ENCODE results near the gene OAS3. TPM values are rescaled to one million over a fixed set of nuclear protein-coding genes. Genes with fewer than 3 reads are reported as not detected.
A peak's percentile ranks its signal among the peaks of the same experiment; 100 is the strongest.

Gene OAS3
- total and polyA plus RNA-seq, 4 experiments from 2014 or later: 14.4 to 31.3 (median 21.4) TPM

- H3K27ac ChIP-seq (ENCODE audit: low read depth, low read length): peak overlapping the region; percentile 28
- H3K9me3 Mint-ChIP-seq: peaks cover 0 to 5% (median 0%) of the 10 kb centered on the region in 8 donors
- peak overlapping the region; percentile 87 to 100 (median 94) for H3K4me3 Mint-ChIP-seq
- H3K9me3 ChIP-seq (ENCODE audit: control insufficient read depth in 1 of 2, low read length in 2 of 2): no peaks in the 10 kb centered on the region
- peak overlapping the region; percentile 80 to 92 (median 88) for H3K27ac Mint-ChIP-seq
- no peaks in the 10 kb centered on the region for H3K27me3 ChIP-seq (ENCODE audit: insufficient read depth, low read length)
- H3K36me3 Mint-ChIP-seq: peaks cover 8 to 17% of the 10 kb centered on the region in 2 donors
- H3K4me1 Mint-ChIP-seq: peaks cover 27 to 42% (median 36%) of the 10 kb centered on the region in 4 donors
- intact Hi-C loops (cut with micrococcal nuclease): loop anchor here (2.0 kb wide), 1 partner anchor 33 kb away; the partner anchor contains the start of gene OAS1
- peaks cover 35% of the 10 kb centered on the region for H3K4me1 ChIP-seq (ENCODE audit: insufficient read depth, low read length)
- DNase-seq: no peak
- H3K4me3 ChIP-seq (ENCODE audit: low read length in 2 of 2): peak overlapping the region; percentile 73 to 84
- CTCF ChIA-PET (ENCODE audit: partially characterized antibody): interaction anchor here (1.5 to 2.7 kb wide), 4 partner anchors 9 to 39 kb away, joined by 3 to 15 read pairs (median 8); partner anchors contain the start of gene OAS1
- POLR2A ChIA-PET (ENCODE audit: partially characterized antibody): interaction anchor here (0.7 to 6.0 kb wide), 4 partner anchors 12 to 95 kb away, joined by 3 to 84 read pairs (median 6); partner anchors contain the start of genes OAS1 and OAS2
- H3K27me3 Mint-ChIP-seq: no peaks in the 10 kb centered on the region
- peaks cover 7% of the 10 kb centered on the region for H3K36me3 ChIP-seq (ENCODE audit: insufficient read depth, low read length)
These were observed 1.6 kb downstream of the OAS3 start for GRCh38 chr12:112939761-112940381.

- H3K36me3 Mint-ChIP-seq: peaks cover 16 to 30% of the 10 kb centered on the region in 2 donors
- intact Hi-C loops (cut with micrococcal nuclease): no loop called here
- peak overlapping the region in 2 of 7 donors; percentile 27 to 65 for H3K27ac Mint-ChIP-seq
- Histone ChIP-seq H3K27ac (ENCODE audit: low read depth, low read length) (no peak overlapping the region), H3K4me1 (ENCODE audit: insufficient read depth, low read length) (peaks cover 35% of the 10 kb centered on the region), H3K9me3 (ENCODE audit: control insufficient read depth in 1 of 2, low read length in 2 of 2) (no peaks in the 10 kb centered on the region), H3K27me3 (ENCODE audit: insufficient read depth, low read length) (no peaks in the 10 kb centered on the region), H3K36me3 (ENCODE audit: insufficient read depth, low read length) (peaks cover 16% of the 10 kb centered on the region), H3K4me3 (ENCODE audit: low read length in 2 of 2) (no peak overlapping the region)
- H3K4me3 Mint-ChIP-seq: peak overlapping the region in 2 of 8 donors; percentile 2 to 36
- H3K4me1 Mint-ChIP-seq: peaks cover 24 to 38% (median 34%) of the 10 kb centered on the region in 4 donors
- ChIA-PET CTCF (ENCODE audit: partially characterized antibody) (interaction anchor here (1.0 to 2.7 kb wide), 4 partner anchors 35 to 51 kb away, joined by 3 to 15 read pairs (median 8); partner anchors contain the start of gene OAS1), POLR2A (ENCODE audit: partially characterized antibody) (interaction anchor here (6.0 kb wide), 1 partner anchor 37 kb away, joined by 84 read pairs; the partner anchor contains the start of gene OAS2)
- H3K9me3 Mint-ChIP-seq: no peaks in the 10 kb centered on the region
- no peaks in the 10 kb centered on the region for H3K27me3 Mint-ChIP-seq
- DNase-seq: no peak
These were observed 3.5 kb downstream of the OAS3 start for GRCh38 chr12:112941528-112942335.

GRCh38 chr12:112942572-112942971, 4.3 kb downstream of the OAS3 start:
- H3K27ac ChIP-seq (ENCODE audit: low read depth, low read length): no peak overlapping the region
- Mint-ChIP-seq H3K27me3 (no peaks in the 10 kb centered on the region), H3K9me3 (peaks cover 0 to 4% (median 0%) of the 10 kb centered on the region in 8 donors), H3K4me3 (no peak overlapping the region), H3K36me3 (peaks cover 24 to 38% of the 10 kb centered on the region in 2 donors), H3K27ac (peak overlapping the region in 1 of 7 donors; percentile 85), H3K4me1 (peaks cover 19 to 33% (median 29%) of the 10 kb centered on the region in 4 donors)
- intact Hi-C loops (cut with micrococcal nuclease): no loop called here
- CTCF ChIA-PET (ENCODE audit: partially characterized antibody): interaction anchor here (1.0 to 1.5 kb wide), 2 partner anchors 42 to 50 kb away, joined by 3 to 5 read pairs; no protein-coding TSS in a partner anchor
- POLR2A ChIA-PET (ENCODE audit: partially characterized antibody): no interaction called here
- no peak for DNase-seq
- no peaks in the 10 kb centered on the region for H3K27me3 ChIP-seq (ENCODE audit: insufficient read depth, low read length)
- H3K36me3 ChIP-seq (ENCODE audit: insufficient read depth, low read length): peaks cover 24% of the 10 kb centered on the region
- no peaks in the 10 kb centered on the region for H3K9me3 ChIP-seq (ENCODE audit: control insufficient read depth in 1 of 2, low read length in 2 of 2)
- H3K4me1 ChIP-seq (ENCODE audit: insufficient read depth, low read length): peaks cover 30% of the 10 kb centered on the region
- no peak overlapping the region for H3K4me3 ChIP-seq (ENCODE audit: low read length in 2 of 2)

GRCh38 chr12:112944024-112944690, 5.9 kb downstream of the OAS3 start:
- peaks cover 19% of the 10 kb centered on the region for H3K4me1 ChIP-seq (ENCODE audit: insufficient read depth, low read length)
- no peaks in the 10 kb centered on the region for H3K27me3 ChIP-seq (ENCODE audit: insufficient read depth, low read length)
- Mint-ChIP-seq H3K36me3 (peaks cover 32 to 42% of the 10 kb centered on the region in 2 donors), H3K4me3 (peak overlapping the region in 1 of 8 donors; percentile 22), H3K4me1 (peaks cover 11 to 20% (median 18%) of the 10 kb centered on the region in 4 donors), H3K27ac (peak overlapping the region in 1 of 7 donors; percentile 61), H3K27me3 (no peaks in the 10 kb centered on the region), H3K9me3 (peaks cover 0 to 4% (median 0%) of the 10 kb centered on the region in 8 donors)
- H3K4me3 ChIP-seq (ENCODE audit: low read length in 2 of 2): no peak overlapping the region
- ChIA-PET POLR2A (ENCODE audit: partially characterized antibody) (interaction anchor here (1.9 kb wide), 1 partner anchor 34 kb away, joined by 6 read pairs; the partner anchor contains the start of gene OAS2), CTCF (ENCODE audit: partially characterized antibody) (interaction anchor here (1.7 to 2.0 kb wide), 2 partner anchors 13 to 49 kb away, joined by 4 to 9 read pairs; no protein-coding TSS in a partner anchor)
- H3K36me3 ChIP-seq (ENCODE audit: insufficient read depth, low read length): peaks cover 35% of the 10 kb centered on the region
- no peaks in the 10 kb centered on the region for H3K9me3 ChIP-seq (ENCODE audit: control insufficient read depth in 1 of 2, low read length in 2 of 2)
- intact Hi-C loops (cut with micrococcal nuclease): no loop called here
- no peak for DNase-seq
- no peak overlapping the region for H3K27ac ChIP-seq (ENCODE audit: low read depth, low read length)

GRCh38 chr12:112945515-112945914, 7.2 kb downstream of the OAS3 start:
- POLR2A ChIA-PET (ENCODE audit: partially characterized antibody): no interaction called here
- DNase-seq: no peak
- Histone ChIP-seq H3K4me1 (ENCODE audit: insufficient read depth, low read length) (peaks cover 5% of the 10 kb centered on the region), H3K36me3 (ENCODE audit: insufficient read depth, low read length) (peaks cover 42% of the 10 kb centered on the region), H3K27me3 (ENCODE audit: insufficient read depth, low read length) (no peaks in the 10 kb centered on the region), H3K9me3 (ENCODE audit: control insufficient read depth in 1 of 2, low read length in 2 of 2) (no peaks in the 10 kb centered on the region), H3K4me3 (ENCODE audit: low read length in 2 of 2) (no peak overlapping the region), H3K27ac (ENCODE audit: low read depth, low read length) (no peak overlapping the region)
- Mint-ChIP-seq H3K9me3 (peaks cover 0 to 4% (median 0%) of the 10 kb centered on the region in 8 donors), H3K4me3 (no peak overlapping the region), H3K27ac (peak overlapping the region in 1 of 7 donors; percentile 30), H3K36me3 (peaks cover 45 to 50% of the 10 kb centered on the region in 2 donors), H3K4me1 (peaks cover 0 to 6% (median 5%) of the 10 kb centered on the region in 4 donors), H3K27me3 (no peaks in the 10 kb centered on the region)
- intact Hi-C loops (cut with micrococcal nuclease): no loop called here
- CTCF ChIA-PET (ENCODE audit: partially characterized antibody): no interaction called here

- Histone ChIP-seq H3K27me3 (ENCODE audit: insufficient read depth, low read length) (no peaks in the 10 kb centered on the region), H3K4me3 (ENCODE audit: low read length in 2 of 2) (no peak overlapping the region), H3K4me1 (ENCODE audit: insufficient read depth, low read length) (peaks cover under 1% of the 10 kb centered on the region), H3K27ac (ENCODE audit: low read depth, low read length) (no peak overlapping the region), H3K9me3 (ENCODE audit: control insufficient read depth in 1 of 2, low read length in 2 of 2) (no peaks in the 10 kb centered on the region), H3K36me3 (ENCODE audit: insufficient read depth, low read length) (peaks cover 47% of the 10 kb centered on the region)
- no peaks in the 10 kb centered on the region for H3K27me3 Mint-ChIP-seq
- H3K4me1 Mint-ChIP-seq: peaks cover 0 to 6% (median 4%) of the 10 kb centered on the region in 4 donors
- no peak for DNase-seq
- intact Hi-C loops (cut with micrococcal nuclease): no loop called here
- ChIA-PET CTCF (ENCODE audit: partially characterized antibody) (no interaction called here), POLR2A (ENCODE audit: partially characterized antibody) (no interaction called here)
- H3K9me3 Mint-ChIP-seq: peaks cover 0 to 4% (median 0%) of the 10 kb centered on the region in 8 donors
- H3K4me3 Mint-ChIP-seq: no peak overlapping the region
- peak overlapping the region in 1 of 7 donors; percentile 60 for H3K27ac Mint-ChIP-seq
- H3K36me3 Mint-ChIP-seq: peaks cover 54 to 60% of the 10 kb centered on the region in 2 donors
These were observed 8.1 kb downstream of the OAS3 start for GRCh38 chr12:112946236-112947000.
